GM23338 (cell line): ENCODE data around the gene TSPEAR. TPM values are rescaled to one million over a fixed set of nuclear protein-coding genes. Genes with fewer than 3 reads are reported as not detected.

Experiments used
- ATAC-seq: fragments of 200-7000 bp; cut with Tn5 transposase; 3 replicates; pipeline ENCODE4 v1.9.1; 2020
- DNase-seq: peaks from one replicate; pipeline ENCODE4 v3.0.0-alpha.2; 2015; ENCODE audit warnings: low spot score
- H2AFZ ChIP-seq: fragments of 200-600 bp; sonication (generic); 2 replicates; pipeline ENCODE4 v1.8.0; 2016; ENCODE audit warnings: antibody characterized with exemption, mild to moderate bottlenecking, moderate library complexity
- H3F3A ChIP-seq: fragments of 200-600 bp; sonication (generic); replicated peaks from 2 replicates; pipeline ENCODE4 v1.8.0; 2017; ENCODE audit warnings: antibody characterized with exemption, mixed run types, low read depth
- H3K27ac ChIP-seq: fragments of 200-600 bp; sonication (generic); 2 replicates; pipeline ENCODE4 v1.6.1; 2016; ENCODE audit warnings: low read depth
- H3K27me3 ChIP-seq: fragments of 200-600 bp; sonication (generic); 2 replicates; pipeline ENCODE4 v1.8.0; 2016; ENCODE audit warnings: mild to moderate bottlenecking, mixed run types, moderate library complexity; ENCODE audit not compliant: insufficient read depth
- H3K36me3 ChIP-seq: fragments of 200-600 bp; sonication (generic); 2 replicates; pipeline ENCODE4 v1.8.0; 2016; ENCODE audit warnings: mild to moderate bottlenecking; ENCODE audit not compliant: insufficient read depth
- H3K4me1 ChIP-seq: fragments of 200-600 bp; sonication (generic); 2 replicates; pipeline ENCODE4 v1.8.0; 2016; ENCODE audit warnings: mild to moderate bottlenecking, moderate library complexity; ENCODE audit not compliant: insufficient read depth
- H3K4me2 ChIP-seq: fragments of 200-600 bp; sonication (generic); 2 replicates; pipeline ENCODE4 v1.7.1; 2017; ENCODE audit warnings: mixed run types
- H3K4me3 ChIP-seq: fragments of 200-600 bp; sonication (generic); 2 replicates; pipeline ENCODE4 v1.6.1; 2016; ENCODE audit warnings: mixed run types
- H3K79me2 ChIP-seq: fragments of 200-600 bp; sonication (generic); replicated peaks from 2 replicates; pipeline ENCODE4 v1.8.0; 2017; ENCODE audit warnings: mild to moderate bottlenecking; ENCODE audit not compliant: insufficient read depth
- H3K9me2 ChIP-seq: fragments of 200-600 bp; sonication (generic); 2 replicates; pipeline ENCODE4 v1.8.0; 2017; ENCODE audit not compliant: insufficient read depth
- H4K20me1 ChIP-seq: fragments of 200-600 bp; sonication (generic); replicated peaks from 2 replicates; pipeline ENCODE4 v1.8.0; 2017; ENCODE audit warnings: mild to moderate bottlenecking; ENCODE audit not compliant: insufficient read depth
- H3K27ac Mint-ChIP-seq: 2 replicates; pipeline ENCODE4 v1.8.0; 2020; ENCODE audit warnings: inconsistent platforms, mild to moderate bottlenecking, moderate library complexity, mixed read lengths
- H3K27me3 Mint-ChIP-seq: 3 replicates; pipeline ENCODE4 v1.8.0; 2022; ENCODE audit warnings: low read depth, mild to moderate bottlenecking, moderate library complexity, mixed read lengths, inconsistent platforms; ENCODE audit not compliant: insufficient read depth, poor library complexity
- H3K36me3 Mint-ChIP-seq: 3 replicates; pipeline ENCODE4 v1.8.0; 2021; ENCODE audit warnings: low read depth, mild to moderate bottlenecking, inconsistent platforms, moderate library complexity, mixed read lengths
- H3K4me1 Mint-ChIP-seq: 3 replicates; pipeline ENCODE4 v1.8.0; 2020; ENCODE audit warnings: mild to moderate bottlenecking, inconsistent platforms, mixed read lengths
- H3K4me3 Mint-ChIP-seq: 3 replicates; pipeline ENCODE4 v1.8.0; 2021; ENCODE audit warnings: moderate library complexity, mild to moderate bottlenecking, inconsistent platforms, mixed read lengths
- H3K9me3 Mint-ChIP-seq: 3 replicates; pipeline ENCODE4 v1.8.0; 2020; ENCODE audit warnings: moderate library complexity, mild to moderate bottlenecking, inconsistent platforms, mixed read lengths
- CREB1 ChIP-seq: fragments of 250-450 bp; sonication (Bioruptor Pico); IDR thresholded peaks from 2 replicates; pipeline ENCODE4 v1.5.0; 2020; ENCODE audit warnings: low read depth, mild to moderate bottlenecking, moderate library complexity
- EZH2 ChIP-seq: fragments of 200-600 bp; sonication (generic); IDR thresholded peaks from one replicate; pipeline ENCODE4 v1.8.0; 2017; ENCODE audit warnings: antibody characterized with exemption, mild to moderate bottlenecking, low read depth; ENCODE audit not compliant: unreplicated experiment
- NANOG ChIP-seq: IDR thresholded peaks from 2 replicates; pipeline ENCODE4 v1.6.1; 2016; ENCODE audit warnings: antibody characterized with exemption, borderline replicate concordance
- ZNF462 ChIP-seq: fragments of 250-450 bp; sonication (Bioruptor Pico); IDR thresholded peaks from 2 replicates; pipeline ENCODE4 v1.5.0; 2020; ENCODE audit warnings: mild to moderate bottlenecking, moderate library complexity
- polyA plus RNA-seq: library from polyadenylated mRNA; unstranded; fragments of >200 nt; fragmentation: Nextera tagmentation; extraction: Ambion mirVana; gene quantifications from 2 replicates; pipeline ENCODE4 v1.2.1, GENCODE V29; 2016
- total RNA-seq: library from RNA; depleted of rRNA; stranded (reverse); fragments of >200 nt; shearing (Covaris generic); gene quantifications from 2 replicates; pipeline ENCODE4 v1.2.3, GENCODE V29; 2014
- TF ChIP-seq, protein P1 (sequence below): IDR thresholded peaks from 2 replicates; pipeline ENCODE4 v1.6.1; 2016; ENCODE audit warnings: antibody characterized with exemption
- TF ChIP-seq, protein P2 (sequence below): IDR thresholded peaks from one replicate; pipeline ENCODE4 v1.6.1; 2018; ENCODE audit warnings: antibody characterized with exemption; ENCODE audit not compliant: unreplicated experiment

TSPEAR gene
- total and polyA plus RNA-seq, 2 experiments from 2014 or later, result 0.35 to 0.92 TPM

GRCh38 chr21:44496564-44497550, 214.5 kb downstream of the TSPEAR start:
- Mint-ChIP-seq H3K4me1 (peaks cover 24% of the 10 kb centered on the region), H3K9me3 (peaks cover 32% of the 10 kb centered on the region), H3K27me3 (peaks cover 5% of the 10 kb centered on the region), H3K36me3 (peaks cover 30% of the 10 kb centered on the region), H3K27ac (no peak overlapping the region; the same call in 1 of the 2 replicates), H3K4me3 (no peak overlapping the region; the same call in 2 of the 3 replicates)
- no peak overlapping the region for H3K4me3 ChIP-seq
- H2AFZ ChIP-seq, result no peak overlapping the region
- H3K4me2 ChIP-seq, result no peak overlapping the region
- H3K9me2 ChIP-seq, result no peaks in the 10 kb centered on the region
- 0 out of 2 replicates have a peak overlapping the region, but pooled peaks have one; percentile 19 for H3K27ac ChIP-seq
- no peaks in the 10 kb centered on the region for H3F3A ChIP-seq
- no peaks in the 10 kb centered on the region for H3K79me2 ChIP-seq
- H4K20me1 ChIP-seq, result peaks cover 3% of the 10 kb centered on the region; the same call in 1 of the 2 replicates
- no peaks in the 10 kb centered on the region for H3K27me3 ChIP-seq
- TF ChIP-seq, protein P1, sequence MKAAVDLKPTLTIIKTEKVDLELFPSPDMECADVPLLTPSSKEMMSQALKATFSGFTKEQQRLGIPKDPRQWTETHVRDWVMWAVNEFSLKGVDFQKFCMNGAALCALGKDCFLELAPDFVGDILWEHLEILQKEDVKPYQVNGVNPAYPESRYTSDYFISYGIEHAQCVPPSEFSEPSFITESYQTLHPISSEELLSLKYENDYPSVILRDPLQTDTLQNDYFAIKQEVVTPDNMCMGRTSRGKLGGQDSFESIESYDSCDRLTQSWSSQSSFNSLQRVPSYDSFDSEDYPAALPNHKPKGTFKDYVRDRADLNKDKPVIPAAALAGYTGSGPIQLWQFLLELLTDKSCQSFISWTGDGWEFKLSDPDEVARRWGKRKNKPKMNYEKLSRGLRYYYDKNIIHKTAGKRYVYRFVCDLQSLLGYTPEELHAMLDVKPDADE, result no peak
- no peak for TF ChIP-seq EZH2
- TF ChIP-seq, protein P2, sequence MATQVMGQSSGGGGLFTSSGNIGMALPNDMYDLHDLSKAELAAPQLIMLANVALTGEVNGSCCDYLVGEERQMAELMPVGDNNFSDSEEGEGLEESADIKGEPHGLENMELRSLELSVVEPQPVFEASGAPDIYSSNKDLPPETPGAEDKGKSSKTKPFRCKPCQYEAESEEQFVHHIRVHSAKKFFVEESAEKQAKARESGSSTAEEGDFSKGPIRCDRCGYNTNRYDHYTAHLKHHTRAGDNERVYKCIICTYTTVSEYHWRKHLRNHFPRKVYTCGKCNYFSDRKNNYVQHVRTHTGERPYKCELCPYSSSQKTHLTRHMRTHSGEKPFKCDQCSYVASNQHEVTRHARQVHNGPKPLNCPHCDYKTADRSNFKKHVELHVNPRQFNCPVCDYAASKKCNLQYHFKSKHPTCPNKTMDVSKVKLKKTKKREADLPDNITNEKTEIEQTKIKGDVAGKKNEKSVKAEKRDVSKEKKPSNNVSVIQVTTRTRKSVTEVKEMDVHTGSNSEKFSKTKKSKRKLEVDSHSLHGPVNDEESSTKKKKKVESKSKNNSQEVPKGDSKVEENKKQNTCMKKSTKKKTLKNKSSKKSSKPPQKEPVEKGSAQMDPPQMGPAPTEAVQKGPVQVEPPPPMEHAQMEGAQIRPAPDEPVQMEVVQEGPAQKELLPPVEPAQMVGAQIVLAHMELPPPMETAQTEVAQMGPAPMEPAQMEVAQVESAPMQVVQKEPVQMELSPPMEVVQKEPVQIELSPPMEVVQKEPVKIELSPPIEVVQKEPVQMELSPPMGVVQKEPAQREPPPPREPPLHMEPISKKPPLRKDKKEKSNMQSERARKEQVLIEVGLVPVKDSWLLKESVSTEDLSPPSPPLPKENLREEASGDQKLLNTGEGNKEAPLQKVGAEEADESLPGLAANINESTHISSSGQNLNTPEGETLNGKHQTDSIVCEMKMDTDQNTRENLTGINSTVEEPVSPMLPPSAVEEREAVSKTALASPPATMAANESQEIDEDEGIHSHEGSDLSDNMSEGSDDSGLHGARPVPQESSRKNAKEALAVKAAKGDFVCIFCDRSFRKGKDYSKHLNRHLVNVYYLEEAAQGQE, result no peak
- no peak for TF ChIP-seq CREB1
- no peak for TF ChIP-seq NANOG
- no peak for TF ChIP-seq ZNF462 (CRISPR knock-in tag)
- H3K4me1 ChIP-seq, result peaks cover 6% of the 10 kb centered on the region; the same call in 1 of the 2 replicates
- ATAC-seq, result peak; percentile 35
- no peak for DNase-seq
- H3K36me3 ChIP-seq, result peaks cover 5% of the 10 kb centered on the region; the same call in 1 of the 2 replicates
